Endothelial cell of umbilical vein (primary cell): ENCODE measurements around the gene WIZ. TPM values are rescaled to one million over a fixed set of nuclear protein-coding genes. Genes with fewer than 3 reads are reported as not detected.

ENCODE experiments used
- BruUV-seq: library from RNA; stranded (reverse); fragments of 400-500 nt; replicated peaks from 2 replicates; lab custom pipeline; 2021; lab: Mats Ljungman, UMichigan
- CTCF ChIA-PET: fragments of 300-600, 350-600 bp; sonication (Branson Sonifier 250); formaldehyde crosslinking; loops from one replicate; lab custom pipeline; 2021; ENCODE audit warnings: antibody characterized with exemption, inconsistent platforms; lab: Charles Lee
- POLR2A ChIA-PET: fragments of 300-600, 350-600 bp; sonication (Branson Sonifier 250); formaldehyde crosslinking; loops from one replicate; lab custom pipeline; 2021; ENCODE audit warnings: antibody characterized with exemption, inconsistent platforms; lab: Charles Lee
- DNase-seq: peaks from one replicate; pipeline ENCODE4 v3.0.0-alpha.2; 2011; ENCODE audit warnings: low read depth, low spot score
- FAIRE-seq: peaks from 2 replicates; lab custom pipeline; 2011; peaks lifted over from hg19 to GRCh38; lab: Jason Lieb, UNC
- H2AFZ ChIP-seq: 2 replicates; pipeline ENCODE4 v1.6.0; 2012; ENCODE audit warnings: low read depth, low read length, control low read depth, inconsistent platforms
- H3K27ac ChIP-seq: 2 replicates; pipeline ENCODE4 v1.5.1; 2011; ENCODE audit warnings: low read depth, mild to moderate bottlenecking, control low read depth, low read length, moderate library complexity; ENCODE audit not compliant: insufficient read depth
- H3K27me3 ChIP-seq, 2 experiments: 2 replicates each; pipeline versions ENCODE4 v1.6.0 to v1.6.1; 2011; ENCODE audit warnings: low read length in 2 of 2, mixed read lengths in 1 of 2; ENCODE audit not compliant: control insufficient read depth in 2 of 2, insufficient read depth in 2 of 2
- H3K36me3 ChIP-seq, 2 experiments: 2 replicates in 1 of 2; 3 replicates in 1 of 2; pipeline ENCODE4 v1.5.1; 2011; ENCODE audit warnings: low read length in 2 of 2, mild to moderate bottlenecking in 1 of 2, moderate library complexity in 1 of 2; ENCODE audit not compliant: control insufficient read depth in 2 of 2, insufficient read depth in 2 of 2; ENCODE audit errors: extremely low read depth in 1 of 2
- H3K4me1 ChIP-seq: 3 replicates; pipeline ENCODE4 v1.5.1; 2011; ENCODE audit warnings: mild to moderate bottlenecking, low read length; ENCODE audit not compliant: control insufficient read depth, insufficient read depth; ENCODE audit errors: extremely low read depth
- H3K4me2 ChIP-seq: 2 replicates; pipeline ENCODE4 v1.6.1; 2011; ENCODE audit warnings: low read length, control low read depth, mixed read lengths; ENCODE audit not compliant: insufficient read depth
- H3K4me3 ChIP-seq, 3 experiments: fragments of 200-600 bp in 1 of 3; sonication (generic), shearing (Covaris generic) in 1 of 3; replicated peaks in 1 of 3; 2 replicates each; pipeline ENCODE4 v1.5.1; 2011 to 2016; ENCODE audit warnings: control low read depth in 3 of 3, low read length in 3 of 3, mild to moderate bottlenecking in 2 of 3, inconsistent platforms in 1 of 3, low read depth in 1 of 3, moderate library complexity in 1 of 3; ENCODE audit not compliant: insufficient read depth in 1 of 3
- H3K79me2 ChIP-seq: 2 replicates; pipeline ENCODE4 v1.6.0; 2012; ENCODE audit warnings: low read length, inconsistent platforms; ENCODE audit not compliant: control insufficient read depth, insufficient read depth
- H3K9ac ChIP-seq: replicated peaks from 2 replicates; pipeline ENCODE3; 2011; ENCODE audit warnings: low read length, control low read depth; ENCODE audit not compliant: insufficient read depth; ENCODE audit errors: extremely low read depth
- H3K9me1 ChIP-seq: replicated peaks from 3 replicates; pipeline ENCODE4 v1.6.0; 2011; ENCODE audit warnings: mild to moderate bottlenecking, low read length; ENCODE audit not compliant: control insufficient read depth, insufficient read depth; ENCODE audit errors: extremely low read depth
- H3K9me3 ChIP-seq: replicated peaks from 2 replicates; pipeline ENCODE4 v1.5.1; 2012; ENCODE audit warnings: low read length, inconsistent platforms; ENCODE audit not compliant: control insufficient read depth, insufficient read depth
- H4K20me1 ChIP-seq: replicated peaks from 2 replicates; pipeline ENCODE3; 2011; ENCODE audit warnings: mild to moderate bottlenecking, low read length; ENCODE audit not compliant: control insufficient read depth, insufficient read depth; ENCODE audit errors: extremely low read depth
- EZH2 ChIP-seq: IDR thresholded peaks from 2 replicates; pipeline ENCODE4 v1.6.1; 2012; ENCODE audit warnings: borderline replicate concordance, low read depth, mild to moderate bottlenecking, moderate library complexity, low read length, inconsistent platforms; ENCODE audit not compliant: severe bottlenecking
- FOS ChIP-seq: IDR thresholded peaks from 2 replicates; pipeline ENCODE4 v1.6.1; 2011; ENCODE audit warnings: mild to moderate bottlenecking, low read length, moderate library complexity, borderline replicate concordance; ENCODE audit not compliant: insufficient read depth
- GATA2 ChIP-seq: IDR thresholded peaks from 2 replicates; pipeline ENCODE4 v1.7.0; 2011; ENCODE audit warnings: low read depth, mild to moderate bottlenecking, moderate library complexity, mixed read lengths, low read length; ENCODE audit not compliant: insufficient read length, insufficient read depth
- JUN ChIP-seq: IDR thresholded peaks from 2 replicates; pipeline ENCODE4 v1.6.1; 2011; ENCODE audit warnings: borderline replicate concordance, low read depth; ENCODE audit not compliant: insufficient read length, insufficient read depth
- MYC ChIP-seq: IDR thresholded peaks from one replicate; pipeline ENCODE4 v1.6.1; 2011; ENCODE audit warnings: mild to moderate bottlenecking, low read depth, low read length
- POLR2A ChIP-seq: IDR thresholded peaks from 2 replicates; pipeline ENCODE4 v1.6.1; 2012; ENCODE audit warnings: low read depth, mild to moderate bottlenecking, control low read depth, low read length
- POLR2AphosphoS5 ChIP-seq: IDR thresholded peaks from 2 replicates; pipeline ENCODE4 v1.6.1; 2012; ENCODE audit warnings: low read depth, mild to moderate bottlenecking, control low read depth, low read length, moderate library complexity; ENCODE audit not compliant: insufficient read depth
- dilution Hi-C: fragments of 300-500 bp; cut with MboI; formaldehyde crosslinking; loops from one replicate; pipeline ENCODE4 v1.15.0; 2019; ENCODE audit warnings: low sequenced_read_pairs; ENCODE audit not compliant: extremely low pct_ligation_motif_present
- intact Hi-C: fragments of 100-400 bp; cut with micrococcal nuclease; formaldehyde crosslinking; loops from one replicate; pipeline ENCODE4 v1.10.0; 2022
- polyA plus RNA-seq, 4 experiments: library from polyadenylated mRNA; depleted of rRNA in 3 of 4; stranded (reverse) in 3 of 4; unstranded in 1 of 4; fragments of >200 nt; gene quantifications; 2 replicates each; pipeline versions ENCODE4 v1.2.1 to v1.2.3, GENCODE V29; 2011 to 2012; ENCODE audit warnings: missing spikeins in 1 of 4
- total RNA-seq: library from RNA; stranded (reverse); gene quantifications from 2 replicates; pipeline ENCODE4 v1.2.3, GENCODE V29; 2021
- TF ChIP-seq, protein P1 (sequence below), 2 donors: IDR thresholded peaks; 1 replicate in 1 of 2; 2 replicates in 1 of 2; pipeline ENCODE4 v1.5.1; 2011; ENCODE audit warnings: low read length in 2 of 2, mild to moderate bottlenecking in 2 of 2, moderate library complexity in 2 of 2, control low read depth in 1 of 2, inconsistent platforms in 1 of 2, low read depth in 1 of 2; ENCODE audit not compliant: insufficient read depth in 1 of 2; ENCODE audit errors: extremely low read depth in 1 of 2
- TF ChIP-seq, protein P2 (sequence below): IDR thresholded peaks from 2 replicates; pipeline ENCODE4 v1.6.1; 2011; ENCODE audit not compliant: insufficient read depth, insufficient read length

WIZ gene
- total and polyA plus RNA-seq, 2 donors (not counting 3 experiments of a cell fraction or from before 2014, with no cell fraction given), result 21.0 to 47.2 TPM

DNA sequence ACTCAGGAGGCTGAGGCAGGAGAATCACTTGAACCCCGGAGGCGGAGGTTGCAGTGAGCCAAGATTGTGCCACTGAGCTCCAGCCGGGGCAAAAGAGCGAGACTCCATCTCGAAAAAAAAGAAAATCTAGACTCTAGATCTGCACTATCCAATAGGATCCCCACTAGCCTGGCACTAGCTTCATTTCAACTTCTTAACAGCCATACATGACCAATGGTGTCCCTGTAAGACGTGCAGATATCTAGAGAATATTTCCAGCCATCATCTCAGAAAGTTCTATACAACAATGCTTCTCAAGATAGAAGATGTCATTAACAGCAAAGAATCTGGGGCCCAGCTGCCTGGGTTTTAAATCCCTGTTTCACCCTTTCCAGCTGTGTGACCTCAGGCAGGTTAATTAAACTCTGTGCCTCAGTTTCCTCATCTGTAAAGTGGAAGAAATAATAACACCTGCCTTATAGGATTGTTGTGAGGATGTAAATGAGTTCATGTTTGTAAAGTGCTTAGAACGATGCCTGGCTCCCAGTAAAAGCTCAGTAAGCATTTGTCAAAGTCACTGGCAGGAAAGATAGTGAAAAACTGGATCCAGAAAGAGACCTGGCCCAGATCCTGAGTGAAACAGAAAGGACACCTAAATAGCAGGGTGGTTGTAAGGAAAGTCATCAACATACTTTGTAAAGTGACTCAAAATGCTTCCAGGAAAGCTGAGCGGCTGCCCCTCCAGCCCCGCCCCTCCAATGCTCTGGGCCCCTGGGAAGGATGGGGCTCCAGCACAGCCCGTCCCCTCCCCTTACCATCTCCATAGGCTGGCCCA is 13.5 kb downstream of the WIZ start:
- dilution Hi-C loops, result no loop called here
- TF ChIP-seq GATA2 (no peak), MYC (no peak)
- FAIRE-seq (no peak), DNase-seq (no peak)
- POLR2A ChIA-PET, result no interaction called here
- Histone ChIP-seq H3K4me2 (no peak overlapping the region), H3K27me3 (no peaks in the 10 kb centered on the region), H3K36me3 (no peaks in the 10 kb centered on the region), H3K9me1 (no peaks in the 10 kb centered on the region), H3K9ac (no peak overlapping the region), H3K4me3 (no peak overlapping the region), H4K20me1 (no peaks in the 10 kb centered on the region), H3K4me1 (peaks cover 9% of the 10 kb centered on the region), H2AFZ (no peak overlapping the region), H3K9me3 (no peaks in the 10 kb centered on the region), H3K27ac (no peak overlapping the region), H3K79me2 (peaks cover 11% of the 10 kb centered on the region)
- CTCF ChIA-PET, result interaction anchor here (0.5 to 2.5 kb wide), 3 partner anchors 18 to 345 kb away, joined by 3 to 19 read pairs (median 6); partner anchors contain the start of gene AKAP8L
- intact Hi-C loops, result no loop called here
- BruUV-seq, result no TSS peak

DNA sequence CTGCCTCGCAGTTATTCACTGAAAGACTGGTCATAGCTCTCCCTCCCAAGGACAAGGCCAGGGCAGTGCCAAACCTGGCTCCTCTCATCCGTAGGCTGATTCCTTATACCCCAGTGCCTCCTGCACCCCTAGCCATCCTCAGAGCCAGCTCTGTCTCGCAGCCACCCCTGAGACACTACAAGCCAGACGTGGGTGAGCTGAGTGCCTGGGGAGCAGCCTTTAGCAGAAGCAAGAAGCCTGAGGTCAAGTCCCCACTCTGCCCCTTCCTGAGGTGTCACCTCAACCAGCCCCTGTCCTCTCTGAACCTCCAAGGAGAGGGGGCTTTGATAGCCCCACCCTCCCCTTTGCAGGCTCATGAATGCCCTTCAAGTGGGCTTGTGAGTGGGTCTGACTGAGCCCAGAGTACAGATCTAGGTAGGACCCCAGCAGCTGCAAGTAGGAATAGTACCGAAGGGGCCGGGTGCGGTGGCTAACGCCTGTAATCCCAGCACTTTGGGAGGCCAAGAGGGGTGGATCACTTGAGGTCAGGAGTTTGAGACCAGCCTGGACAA is 16.2 kb downstream of the WIZ start:
- H3K4me3 ChIP-seq, result peak overlapping the region in 1 of 3 experiments; percentile 77
- peak overlapping the region; percentile 83 for H3K4me2 ChIP-seq
- H3K4me1 ChIP-seq, result peaks cover 12% of the 10 kb centered on the region
- dilution Hi-C loops (no loop called here), intact Hi-C loops (loop anchor here (1.0 kb wide), 2 partner anchors 20 to 34 kb away; no protein-coding TSS in a partner anchor)
- BruUV-seq, result no TSS peak
- CTCF ChIA-PET, result interaction anchor here (0.7 to 3.6 kb wide), 4 partner anchors 14 to 256 kb away, joined by 3 to 24 read pairs (median 10); partner anchors contain the start of genes AKAP8L and WIZ
- H3K27me3 ChIP-seq, result no peaks in the 10 kb centered on the region
- no peaks in the 10 kb centered on the region for H3K9me3 ChIP-seq
- no peaks in the 10 kb centered on the region for H4K20me1 ChIP-seq
- peak overlapping the region; percentile 87 for H2AFZ ChIP-seq
- no peak for FAIRE-seq
- no peak for DNase-seq
- H3K36me3 ChIP-seq, result peaks cover 4 to 7% of the 10 kb centered on the region in 2 experiments
- peaks cover 37% of the 10 kb centered on the region for H3K79me2 ChIP-seq
- POLR2A ChIA-PET, result interaction anchor here (1.4 to 1.9 kb wide), 2 partner anchors 15 to 19 kb away, joined by 5 to 10 read pairs; partner anchors contain the start of gene AKAP8L
- H3K27ac ChIP-seq, result no peak overlapping the region
- H3K9ac ChIP-seq, result no peak overlapping the region
- H3K9me1 ChIP-seq, result no peaks in the 10 kb centered on the region
- no peak for TF ChIP-seq MYC
- TF ChIP-seq, protein P1, sequence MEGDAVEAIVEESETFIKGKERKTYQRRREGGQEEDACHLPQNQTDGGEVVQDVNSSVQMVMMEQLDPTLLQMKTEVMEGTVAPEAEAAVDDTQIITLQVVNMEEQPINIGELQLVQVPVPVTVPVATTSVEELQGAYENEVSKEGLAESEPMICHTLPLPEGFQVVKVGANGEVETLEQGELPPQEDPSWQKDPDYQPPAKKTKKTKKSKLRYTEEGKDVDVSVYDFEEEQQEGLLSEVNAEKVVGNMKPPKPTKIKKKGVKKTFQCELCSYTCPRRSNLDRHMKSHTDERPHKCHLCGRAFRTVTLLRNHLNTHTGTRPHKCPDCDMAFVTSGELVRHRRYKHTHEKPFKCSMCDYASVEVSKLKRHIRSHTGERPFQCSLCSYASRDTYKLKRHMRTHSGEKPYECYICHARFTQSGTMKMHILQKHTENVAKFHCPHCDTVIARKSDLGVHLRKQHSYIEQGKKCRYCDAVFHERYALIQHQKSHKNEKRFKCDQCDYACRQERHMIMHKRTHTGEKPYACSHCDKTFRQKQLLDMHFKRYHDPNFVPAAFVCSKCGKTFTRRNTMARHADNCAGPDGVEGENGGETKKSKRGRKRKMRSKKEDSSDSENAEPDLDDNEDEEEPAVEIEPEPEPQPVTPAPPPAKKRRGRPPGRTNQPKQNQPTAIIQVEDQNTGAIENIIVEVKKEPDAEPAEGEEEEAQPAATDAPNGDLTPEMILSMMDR (IDR thresholded peaks at IDR 0.05; ENCODE audit: extremely low read depth in 1 of 2, insufficient read depth in 1 of 2, low read depth in 1 of 2, low read length in 2 of 2), result no peak
- no peak for TF ChIP-seq EZH2
- no peak for TF ChIP-seq POLR2AphosphoS5
- TF ChIP-seq FOS, result no peak
- no peak for TF ChIP-seq POLR2A
- TF ChIP-seq, protein P2, sequence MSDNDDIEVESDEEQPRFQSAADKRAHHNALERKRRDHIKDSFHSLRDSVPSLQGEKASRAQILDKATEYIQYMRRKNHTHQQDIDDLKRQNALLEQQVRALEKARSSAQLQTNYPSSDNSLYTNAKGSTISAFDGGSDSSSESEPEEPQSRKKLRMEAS, result no peak
- no peak for TF ChIP-seq JUN
- no peak for TF ChIP-seq GATA2
